Colonic mucosa (tissue), 4 donors: ENCODE data around the gene ITIH1. TPM values are rescaled to one million over a fixed set of nuclear protein-coding genes. Genes with fewer than 3 reads are reported as not detected.

ENCODE experiments used
- DNase-seq: peaks from one replicate; pipeline ENCODE4 v3.0.0-alpha.2; 2020
- H3K27ac ChIP-seq: fragments of 200-600 bp; one replicate; pipeline ENCODE4 v1.8.0; 2021
- H3K27me3 ChIP-seq: fragments of 200-600 bp; one replicate; pipeline ENCODE4 v1.8.0; 2021
- H3K36me3 ChIP-seq: fragments of 200-600 bp; one replicate; pipeline ENCODE4 v1.8.0; 2021
- H3K4me1 ChIP-seq: fragments of 200-600 bp; one replicate; pipeline ENCODE4 v1.8.0; 2021; ENCODE audit warnings: mild to moderate bottlenecking
- H3K4me3 ChIP-seq: fragments of 200-600 bp; one replicate; pipeline ENCODE4 v1.8.0; 2021
- H3K9ac ChIP-seq, 2 donors: one replicate each; pipeline ENCODE4 v1.7.0; 2013; ENCODE audit warnings: control low read depth in 2 of 2, low read depth in 2 of 2, low read length in 2 of 2
- H3K9me3 ChIP-seq: fragments of 200-600 bp; one replicate; pipeline ENCODE4 v1.8.0; 2021
- CTCF ChIP-seq: fragments of 200-600 bp; IDR thresholded peaks from one replicate; pipeline ENCODE4 v1.8.0; 2022; ENCODE audit warnings: antibody characterized with exemption, mild to moderate bottlenecking
- intact Hi-C: fragments of 100-400 bp; cut with DNase I; formaldehyde crosslinking; loops from one replicate; pipeline ENCODE4 v1.14.1; 2022
- total RNA-seq, 2 donors: library from RNA; stranded (reverse); fragmentation: NEBNext Ultra II Directional in 1 of 2; extraction: Animal tissue kit (Norgen Biotek cat#: 25700) in 1 of 2; gene quantifications; one replicate each; pipeline ENCODE4 v1.2.1, GENCODE V29; 2021
- donor health status: healthy.
- donor health status: DM: no; HTN: no; CAD: no.
- donor health status: DM: no; HTN: no; CAD: no.

Gene ITIH1
- total RNA-seq, 2 donors from 2014 or later, result 0.91 TPM; not detected in 1

- Histone ChIP-seq H3K9ac (no peak overlapping the region), H3K4me3 (no peak overlapping the region), H3K9me3 (no peaks in the 10 kb centered on the region), H3K27ac (no peak overlapping the region), H3K27me3 (no peaks in the 10 kb centered on the region), H3K36me3 (no peaks in the 10 kb centered on the region), H3K4me1 (no peaks in the 10 kb centered on the region)
- intact Hi-C loops, result no loop called here
- DNase-seq, result no peak
- no peak for TF ChIP-seq CTCF
Observed at GRCh38 chr3:52839268-52839575, 61.8 kb downstream of the ITIH1 start.

- DNase-seq, result no peak
- TF ChIP-seq CTCF, result no peak
- Histone ChIP-seq H3K36me3 (no peaks in the 10 kb centered on the region), H3K27ac (no peak overlapping the region), H3K4me3 (no peak overlapping the region), H3K9ac (no peak overlapping the region), H3K4me1 (no peaks in the 10 kb centered on the region), H3K27me3 (no peaks in the 10 kb centered on the region), H3K9me3 (no peaks in the 10 kb centered on the region)
- intact Hi-C loops, result no loop called here
Observed at GRCh38 chr3:52839892-52840545, 62.6 kb downstream of the ITIH1 start.

GRCh38 chr3:52841211-52841980, 64.0 kb downstream of the ITIH1 start:
- H3K36me3 ChIP-seq, result no peaks in the 10 kb centered on the region
- no peak overlapping the region for H3K9ac ChIP-seq
- intact Hi-C loops, result no loop called here
- no peak for TF ChIP-seq CTCF
- DNase-seq, result no peak
- no peaks in the 10 kb centered on the region for H3K9me3 ChIP-seq
- no peaks in the 10 kb centered on the region for H3K27me3 ChIP-seq
- H3K27ac ChIP-seq, result no peak overlapping the region
- no peak overlapping the region for H3K4me3 ChIP-seq
- no peaks in the 10 kb centered on the region for H3K4me1 ChIP-seq

Other genes starting within 250 kb of the ITIH1 start
- gene NT5DC2, start 243.7 kb upstream of the ITIH1 start, total RNA-seq, result 10 to 100 TPM; 12.5 to 49.1 TPM
- gene UQCC5, start 241.0 kb upstream of the ITIH1 start, total RNA-seq, result 10 to 100 TPM in 1 of 2 donors, 1 to 10 TPM in 1; 9.0 to 11.3 TPM
- 10 to 100 TPM; 53.6 to 65.7 TPM for gene PBRM1, start 91.7 kb upstream of the ITIH1 start, total RNA-seq
- gene GNL3, start 91.6 kb upstream of the ITIH1 start, total RNA-seq, result 10 to 100 TPM; 49.9 to 75.5 TPM
- gene GLT8D1, start 71.8 kb upstream of the ITIH1 start, total RNA-seq, result 10 to 100 TPM; 29.0 to 36.2 TPM
- gene SPCS1, start 71.5 kb upstream of the ITIH1 start, total RNA-seq, result 100 to 1,000 TPM in 1 of 2 donors, 10 to 100 TPM in 1; 95.6 to 136 TPM
- 10 to 100 TPM; 21.2 to 29.1 TPM for gene NEK4, start 6.7 kb upstream of the ITIH1 start, total RNA-seq
- gene ITIH3, start 17.2 kb downstream of the ITIH1 start, total RNA-seq, result under 1 TPM; 0.32 to 0.82 TPM
- gene ITIH4, start 53.1 kb downstream of the ITIH1 start, total RNA-seq, result 1 to 10 TPM; 2.1 to 7.3 TPM
- 1 to 10 TPM; 1.5 to 3.2 TPM for gene MUSTN1, start 57.4 kb downstream of the ITIH1 start, total RNA-seq
- 10 to 100 TPM in 1 of 2 donors, 1 to 10 TPM in 1; 7.4 to 15.3 TPM for gene STIMATE, start 119.9 kb downstream of the ITIH1 start, total RNA-seq